Naive thymus-derived CD4-positive, alpha-beta T cell (primary cell): ENCODE measurements around the gene HOATZ. TPM values are rescaled to one million over a fixed set of nuclear protein-coding genes. Genes with fewer than 3 reads are reported as not detected.

ENCODE experiments used
- ATAC-seq: fragments of 150-1000 bp; cut with Tn5 transposase; 2 replicates; pipeline ENCODE4 v1.10.0; 2021; ENCODE audit warnings: mild to moderate bottlenecking, moderate library complexity
- CTCF ChIA-PET: fragments of 350-600 bp; sonication (Branson Sonifier 250); formaldehyde crosslinking; loops from one replicate; lab custom pipeline; 2021; ENCODE audit warnings: antibody characterized with exemption; lab: Charles Lee
- POLR2A ChIA-PET: fragments of 350-600 bp; sonication (Branson Sonifier 250); formaldehyde crosslinking; loops from one replicate; lab custom pipeline; 2021; ENCODE audit warnings: antibody characterized with exemption, inconsistent platforms; lab: Charles Lee
- DNase-seq, 9 donors: peaks; one replicate each; pipeline versions ENCODE4 v3.0.0 to v3.0.0-alpha.2; 2020 to 2022; ENCODE audit warnings: mixed read lengths in 1 of 9
- H3K27ac ChIP-seq: one replicate; pipeline ENCODE4 v1.7.0; 2013; ENCODE audit warnings: mild to moderate bottlenecking, low read depth, low read length, moderate library complexity
- H3K27me3 ChIP-seq, 2 donors: one replicate each; pipeline ENCODE4 v1.7.0; 2013; ENCODE audit warnings: low read length in 2 of 2, mild to moderate bottlenecking in 2 of 2, moderate library complexity in 2 of 2; ENCODE audit not compliant: control insufficient read depth in 2 of 2, insufficient read depth in 2 of 2
- H3K36me3 ChIP-seq, 3 experiments: 1 replicate in 2 of 3; 2 replicates in 1 of 3; pipeline ENCODE4 v1.7.0; 2013; ENCODE audit warnings: low read length in 3 of 3, mild to moderate bottlenecking in 3 of 3, moderate library complexity in 1 of 3; ENCODE audit not compliant: insufficient read depth in 3 of 3, control insufficient read depth in 2 of 3
- H3K4me1 ChIP-seq, 2 donors: one replicate each; pipeline ENCODE4 v1.7.0; 2013; ENCODE audit warnings: low read length in 2 of 2, mild to moderate bottlenecking in 2 of 2, moderate library complexity in 1 of 2; ENCODE audit not compliant: control insufficient read depth in 2 of 2, insufficient read depth in 2 of 2
- H3K4me3 ChIP-seq: 2 replicates; pipeline ENCODE4 v1.7.0; 2013; ENCODE audit warnings: mild to moderate bottlenecking, low read length
- H3K9me3 ChIP-seq, 3 experiments: 1 replicate in 2 of 3; 2 replicates in 1 of 3; pipeline ENCODE4 v1.7.0; 2013; ENCODE audit warnings: low read length in 3 of 3; ENCODE audit not compliant: control insufficient read depth in 2 of 3
- H3K27ac Mint-ChIP-seq, 9 donors: one replicate each; pipeline ENCODE4 v1.8.0; 2020 to 2022; ENCODE audit warnings: mixed read lengths in 9 of 9, mild to moderate bottlenecking in 8 of 9, moderate library complexity in 5 of 9, inconsistent platforms in 2 of 9
- H3K27me3 Mint-ChIP-seq, 5 donors: one replicate each; pipeline ENCODE4 v1.8.0; 2021 to 2022; ENCODE audit warnings: mixed read lengths in 5 of 5, mild to moderate bottlenecking in 1 of 5
- H3K36me3 Mint-ChIP-seq, 5 donors: one replicate each; pipeline ENCODE4 v1.8.0; 2020 to 2022; ENCODE audit warnings: mixed read lengths in 5 of 5, mild to moderate bottlenecking in 3 of 5, inconsistent platforms in 1 of 5
- H3K4me1 Mint-ChIP-seq, 7 donors: one replicate each; pipeline ENCODE4 v1.8.0; 2020 to 2022; ENCODE audit warnings: mixed read lengths in 7 of 7, mild to moderate bottlenecking in 3 of 7, inconsistent platforms in 1 of 7
- H3K4me3 Mint-ChIP-seq, 10 donors: one replicate each; pipeline ENCODE4 v1.8.0; 2020 to 2022; ENCODE audit warnings: mild to moderate bottlenecking in 10 of 10, mixed read lengths in 10 of 10, moderate library complexity in 6 of 10, inconsistent platforms in 2 of 10
- H3K9me3 Mint-ChIP-seq, 11 donors: one replicate each; pipeline ENCODE4 v1.8.0; 2020 to 2022; ENCODE audit warnings: mixed read lengths in 11 of 11, mild to moderate bottlenecking in 4 of 11, inconsistent platforms in 1 of 11, moderate library complexity in 1 of 11
- intact Hi-C, 2 donors: fragments of 100-400 bp; cut with micrococcal nuclease; formaldehyde crosslinking; loops; one replicate each; pipeline ENCODE4 v1.15.1; 2023
- polyA plus RNA-seq, 2 donors: library from polyadenylated mRNA; unstranded; fragments of 300-500 nt; fragmentation: Illumina TruSeq; gene quantifications; one replicate each; pipeline ENCODE4 v1.2.3, GENCODE V29; 2021
- total RNA-seq, 6 experiments: library from RNA in 5 of 6; stranded (reverse) in 5 of 6; gene quantifications; 1 replicate in 5 of 6; 2 replicates in 1 of 6; pipeline ENCODE4 v1.2.3 and lab custom pipeline; 2021 to 2026

Gene HOATZ
- total and polyA plus RNA-seq, 7 experiments from 2014 or later: not detected

GRCh38 chr11:111515591-111515990 is 1.0 kb downstream of the HOATZ start:
- intact Hi-C loops: no loop called here
- peaks cover 32 to 47% (median 34%) of the 10 kb centered on the region in 5 donors for H3K27me3 Mint-ChIP-seq
- peaks cover 0 to 2% (median 0%) of the 10 kb centered on the region in 5 donors for H3K36me3 Mint-ChIP-seq
- no peak overlapping the region for H3K27ac Mint-ChIP-seq
- H3K4me1 Mint-ChIP-seq: peaks cover 0 to 19% (median 12%) of the 10 kb centered on the region in 7 donors
- peaks cover 0 to 3% of the 10 kb centered on the region in 2 donors for H3K4me1 ChIP-seq
- no peak overlapping the region for H3K4me3 Mint-ChIP-seq
- ChIA-PET CTCF (no interaction called here), POLR2A (no interaction called here)
- H3K4me3 ChIP-seq: no peak overlapping the region
- no peak for ATAC-seq
- H3K36me3 ChIP-seq: no peaks in the 10 kb centered on the region
- no peak for DNase-seq
- peaks cover 0 to 1% (median 0%) of the 10 kb centered on the region in 11 donors for H3K9me3 Mint-ChIP-seq
- peaks cover 5 to 10% of the 10 kb centered on the region in 2 donors for H3K27me3 ChIP-seq
- no peak overlapping the region for H3K27ac ChIP-seq
- H3K9me3 ChIP-seq: no peaks in the 10 kb centered on the region

DNA sequence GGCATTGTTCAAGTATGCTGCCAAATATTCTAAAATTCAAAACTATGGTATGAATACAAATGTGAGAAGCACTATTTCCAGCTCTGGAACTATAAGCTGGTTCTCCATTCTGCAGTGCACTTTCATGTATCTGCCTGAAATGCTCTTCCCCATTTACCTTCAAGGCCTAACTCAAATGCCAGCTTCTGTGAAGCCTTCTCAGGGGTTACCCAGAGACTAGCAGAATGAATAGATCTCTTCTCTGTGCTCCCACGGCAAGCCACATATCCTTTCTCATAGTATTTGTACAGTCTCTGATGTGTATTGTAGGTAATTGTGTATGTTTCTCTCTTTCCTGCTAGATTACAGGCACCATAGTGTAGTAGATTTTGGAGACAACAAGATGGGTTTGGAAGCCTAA is 4.1 kb downstream of the HOATZ start:
- H3K36me3 Mint-ChIP-seq: no peaks in the 10 kb centered on the region
- peaks cover 0 to 1% (median 0%) of the 10 kb centered on the region in 11 donors for H3K9me3 Mint-ChIP-seq
- intact Hi-C loops: no loop called here
- no peaks in the 10 kb centered on the region for H3K36me3 ChIP-seq
- H3K9me3 ChIP-seq: no peaks in the 10 kb centered on the region
- peaks cover 0 to 12% (median 7%) of the 10 kb centered on the region in 7 donors for H3K4me1 Mint-ChIP-seq
- peaks cover 13 to 38% (median 16%) of the 10 kb centered on the region in 5 donors for H3K27me3 Mint-ChIP-seq
- H3K4me3 Mint-ChIP-seq: no peak overlapping the region
- peaks cover 5 to 6% of the 10 kb centered on the region in 2 donors for H3K27me3 ChIP-seq
- ATAC-seq (no peak), DNase-seq (no peak)
- H3K27ac Mint-ChIP-seq: no peak overlapping the region
- POLR2A ChIA-PET: no interaction called here
- CTCF ChIA-PET: no interaction called here
- no peaks in the 10 kb centered on the region for H3K4me1 ChIP-seq
- no peak overlapping the region for H3K27ac ChIP-seq
- H3K4me3 ChIP-seq: no peak overlapping the region

GRCh38 chr11:111520560-111520959 is 6.0 kb downstream of the HOATZ start:
- Histone ChIP-seq H3K4me3 (no peak overlapping the region), H3K27ac (no peak overlapping the region), H3K36me3 (no peaks in the 10 kb centered on the region), H3K4me1 (no peaks in the 10 kb centered on the region), H3K27me3 (peaks cover 0 to 5% of the 10 kb centered on the region in 2 donors), H3K9me3 (no peaks in the 10 kb centered on the region)
- Mint-ChIP-seq H3K4me3 (no peak overlapping the region), H3K27me3 (peaks cover 0 to 20% (median 9%) of the 10 kb centered on the region in 5 donors), H3K4me1 (peaks cover 0 to 12% (median 0%) of the 10 kb centered on the region in 7 donors), H3K9me3 (no peaks in the 10 kb centered on the region), H3K36me3 (no peaks in the 10 kb centered on the region), H3K27ac (no peak overlapping the region)
- intact Hi-C loops: no loop called here
- ATAC-seq (no peak), DNase-seq (no peak)
- POLR2A ChIA-PET: no interaction called here
- CTCF ChIA-PET: no interaction called here

GRCh38 chr11:111521135-111521534 is 6.6 kb downstream of the HOATZ start:
- ATAC-seq (no peak), DNase-seq (no peak)
- H3K4me3 Mint-ChIP-seq: no peak overlapping the region
- POLR2A ChIA-PET: no interaction called here
- peaks cover 0 to 18% (median 8%) of the 10 kb centered on the region in 5 donors for H3K27me3 Mint-ChIP-seq
- no peak overlapping the region for H3K27ac Mint-ChIP-seq
- no peaks in the 10 kb centered on the region for H3K9me3 ChIP-seq
- no peaks in the 10 kb centered on the region for H3K4me1 ChIP-seq
- H3K36me3 Mint-ChIP-seq: no peaks in the 10 kb centered on the region
- H3K36me3 ChIP-seq: no peaks in the 10 kb centered on the region
- intact Hi-C loops: no loop called here
- H3K9me3 Mint-ChIP-seq: no peaks in the 10 kb centered on the region
- peaks cover 0 to 5% of the 10 kb centered on the region in 2 donors for H3K27me3 ChIP-seq
- no peak overlapping the region for H3K27ac ChIP-seq
- H3K4me1 Mint-ChIP-seq: peaks cover 0 to 16% (median under 1%) of the 10 kb centered on the region in 7 donors
- H3K4me3 ChIP-seq: no peak overlapping the region
- CTCF ChIA-PET: no interaction called here

- ATAC-seq (no peak), DNase-seq (no peak)
- Histone ChIP-seq H3K4me1 (no peaks in the 10 kb centered on the region), H3K4me3 (no peak overlapping the region), H3K27me3 (peaks cover 0 to 5% of the 10 kb centered on the region in 2 donors), H3K27ac (no peak overlapping the region), H3K36me3 (no peaks in the 10 kb centered on the region), H3K9me3 (no peaks in the 10 kb centered on the region)
- no peaks in the 10 kb centered on the region for H3K9me3 Mint-ChIP-seq
- no peak overlapping the region for H3K4me3 Mint-ChIP-seq
- POLR2A ChIA-PET: interaction anchor here (0.8 kb wide), 1 partner anchor 863 kb away, joined by 3 read pairs; no protein-coding TSS in a partner anchor
- no peak overlapping the region for H3K27ac Mint-ChIP-seq
- peaks cover 0 to 24% (median 3%) of the 10 kb centered on the region in 7 donors for H3K4me1 Mint-ChIP-seq
- CTCF ChIA-PET: no interaction called here
- H3K27me3 Mint-ChIP-seq: peaks cover 0 to 17% (median 8%) of the 10 kb centered on the region in 5 donors
- H3K36me3 Mint-ChIP-seq: no peaks in the 10 kb centered on the region
- intact Hi-C loops: no loop called here
Observed at GRCh38 chr11:111522426-111522825, 7.8 kb downstream of the HOATZ start.

DNA sequence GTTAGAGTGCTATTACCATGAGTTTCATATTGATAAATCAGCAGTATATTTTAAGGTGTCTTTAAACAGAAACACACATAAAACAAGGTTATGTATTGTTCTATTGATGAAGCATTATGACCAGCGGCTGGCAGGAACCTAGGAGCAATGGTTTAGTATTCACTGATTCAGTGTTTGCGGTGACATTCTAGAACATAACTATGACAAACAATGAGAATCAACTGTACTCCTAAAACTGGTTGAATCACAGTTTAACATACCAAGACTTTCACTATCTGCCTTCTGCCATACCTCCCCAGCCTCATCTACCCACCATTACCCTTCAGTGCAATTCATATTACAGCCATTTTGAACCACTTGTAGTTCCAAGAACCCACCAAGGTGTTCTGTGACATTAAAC is 8.8 kb downstream of the HOATZ start:
- CTCF ChIA-PET: no interaction called here
- H3K36me3 Mint-ChIP-seq: no peaks in the 10 kb centered on the region
- H3K4me3 Mint-ChIP-seq: no peak overlapping the region
- no peak overlapping the region for H3K4me3 ChIP-seq
- H3K9me3 ChIP-seq: no peaks in the 10 kb centered on the region
- DNase-seq (no peak), ATAC-seq (no peak)
- H3K27me3 Mint-ChIP-seq: peaks cover 0 to 14% (median 8%) of the 10 kb centered on the region in 5 donors
- H3K27ac ChIP-seq: no peak overlapping the region
- no peaks in the 10 kb centered on the region for H3K36me3 ChIP-seq
- no peaks in the 10 kb centered on the region for H3K9me3 Mint-ChIP-seq
- H3K4me1 Mint-ChIP-seq: peaks cover under 1 to 27% (median 3%) of the 10 kb centered on the region in 7 donors
- intact Hi-C loops: no loop called here
- POLR2A ChIA-PET: no interaction called here
- H3K4me1 ChIP-seq: peaks cover 0 to under 1% of the 10 kb centered on the region in 2 donors
- H3K27ac Mint-ChIP-seq: no peak overlapping the region
- H3K27me3 ChIP-seq: peaks cover 0 to 5% of the 10 kb centered on the region in 2 donors

DNA sequence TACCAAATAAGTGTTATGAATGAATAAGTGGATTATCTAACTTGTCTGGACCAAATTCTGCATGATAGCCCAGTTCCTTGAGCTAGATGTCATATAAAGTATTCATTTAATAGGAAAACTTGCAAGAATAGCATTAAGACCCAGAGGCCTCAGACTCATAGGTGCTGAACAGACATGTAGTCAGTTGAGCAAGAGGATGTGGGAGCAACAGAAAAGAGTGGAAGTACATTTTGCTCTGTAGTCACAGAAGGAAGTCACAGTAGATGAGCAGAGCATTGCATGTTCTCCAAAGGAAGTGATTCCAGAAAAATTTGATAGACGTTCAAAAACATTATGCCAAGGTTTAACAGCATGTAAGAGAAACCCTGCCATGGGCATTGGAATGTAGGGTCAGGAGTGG is 9.5 kb downstream of the HOATZ start:
- ChIA-PET POLR2A (no interaction called here), CTCF (no interaction called here)
- Histone ChIP-seq H3K9me3 (no peaks in the 10 kb centered on the region), H3K4me3 (no peak overlapping the region), H3K36me3 (no peaks in the 10 kb centered on the region), H3K27ac (no peak overlapping the region), H3K27me3 (peaks cover 0 to 5% of the 10 kb centered on the region in 2 donors), H3K4me1 (peaks cover 0 to 6% of the 10 kb centered on the region in 2 donors)
- H3K9me3 Mint-ChIP-seq: no peaks in the 10 kb centered on the region
- DNase-seq (no peak), ATAC-seq (no peak)
- intact Hi-C loops: no loop called here
- H3K4me1 Mint-ChIP-seq: peaks cover 8 to 34% (median 9%) of the 10 kb centered on the region in 7 donors
- no peak overlapping the region for H3K27ac Mint-ChIP-seq
- H3K4me3 Mint-ChIP-seq: no peak overlapping the region
- H3K36me3 Mint-ChIP-seq: no peaks in the 10 kb centered on the region
- H3K27me3 Mint-ChIP-seq: peaks cover 0 to 14% (median 8%) of the 10 kb centered on the region in 5 donors
